Stimulated activated CD4-positive, alpha-beta T cell treated with anti-CD3 and anti-CD28 coated beads, Interleukin-1b, Interleukin-23, amount 100 ng/mL, for 4 hours (primary cell): ENCODE results near the gene BRCA1.
"Not testable (repeated sequence)": the region's sequence is repeated elsewhere in the genome, so short reads cannot be mapped to it uniquely, and the experiment has no call there.

ENCODE experiments used
- DNase-seq, 2 donors: peaks; one replicate each; pipeline ENCODE4 v3.0.0-alpha.2; 2020; ENCODE audit warnings: low read depth in 2 of 2

The BRCA1 gene

DNA sequence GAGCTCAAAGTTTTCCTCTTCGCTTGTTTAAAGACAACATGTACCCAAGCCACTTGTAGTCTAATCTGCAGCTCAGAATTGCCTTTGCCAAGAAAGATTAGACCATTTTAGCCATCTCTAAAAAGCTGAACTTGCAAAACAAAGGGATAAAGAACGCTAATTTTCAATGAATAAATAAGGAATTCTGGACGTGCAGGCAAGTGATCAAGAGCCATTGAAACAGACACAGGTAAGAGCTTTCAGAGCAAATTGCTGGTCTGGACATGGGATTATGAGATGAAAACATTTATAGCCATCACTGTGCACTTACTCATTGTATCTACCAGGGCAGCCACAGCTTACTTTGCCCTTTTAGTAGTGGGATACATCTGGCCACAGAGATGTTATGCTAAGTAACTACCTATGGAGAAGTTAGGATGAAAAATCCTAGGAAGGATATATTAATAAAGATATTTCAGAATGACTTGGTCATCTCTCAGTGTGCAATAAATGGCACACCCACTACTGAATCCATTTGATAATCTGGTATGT lies 55.7 kb downstream of the BRCA1 start:
- no peak for DNase-seq

DNA sequence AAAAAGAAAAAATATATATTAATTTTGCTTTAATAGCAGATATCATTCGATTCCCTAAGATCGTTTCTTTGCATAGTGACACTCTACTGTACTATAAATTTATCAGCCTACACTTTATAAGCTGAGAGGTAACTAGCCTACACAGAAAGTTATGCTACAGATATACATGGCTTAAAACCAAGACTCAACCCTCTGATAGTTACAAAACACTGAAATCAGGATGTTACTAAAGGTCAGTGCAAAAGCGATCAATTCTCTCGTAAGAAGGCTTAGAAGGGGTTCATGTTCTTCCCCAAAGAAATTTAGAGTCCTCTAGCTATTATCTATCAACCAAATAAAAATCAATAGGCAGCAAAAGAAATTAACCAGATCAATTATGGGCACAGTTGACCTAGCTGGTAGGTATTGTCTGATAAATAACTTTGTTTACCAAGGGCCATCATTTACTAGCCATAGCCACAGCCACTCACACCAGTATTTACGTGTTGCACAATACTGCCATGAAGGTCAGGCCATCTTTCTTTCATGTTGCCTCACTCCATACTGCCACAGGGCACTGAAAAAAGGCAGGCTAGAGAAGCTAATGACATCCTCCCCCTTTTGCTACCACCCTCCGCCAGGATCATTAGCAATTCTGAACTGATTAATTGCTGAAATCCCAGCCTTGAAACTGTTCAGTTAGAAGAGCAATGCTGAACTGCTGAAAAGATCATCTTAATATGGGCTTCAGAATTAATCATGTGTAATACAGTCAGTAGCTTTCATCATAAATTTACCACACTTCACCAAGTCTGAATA lies 56.4 kb downstream of the BRCA1 start:
- DNase-seq, result no peak

DNA sequence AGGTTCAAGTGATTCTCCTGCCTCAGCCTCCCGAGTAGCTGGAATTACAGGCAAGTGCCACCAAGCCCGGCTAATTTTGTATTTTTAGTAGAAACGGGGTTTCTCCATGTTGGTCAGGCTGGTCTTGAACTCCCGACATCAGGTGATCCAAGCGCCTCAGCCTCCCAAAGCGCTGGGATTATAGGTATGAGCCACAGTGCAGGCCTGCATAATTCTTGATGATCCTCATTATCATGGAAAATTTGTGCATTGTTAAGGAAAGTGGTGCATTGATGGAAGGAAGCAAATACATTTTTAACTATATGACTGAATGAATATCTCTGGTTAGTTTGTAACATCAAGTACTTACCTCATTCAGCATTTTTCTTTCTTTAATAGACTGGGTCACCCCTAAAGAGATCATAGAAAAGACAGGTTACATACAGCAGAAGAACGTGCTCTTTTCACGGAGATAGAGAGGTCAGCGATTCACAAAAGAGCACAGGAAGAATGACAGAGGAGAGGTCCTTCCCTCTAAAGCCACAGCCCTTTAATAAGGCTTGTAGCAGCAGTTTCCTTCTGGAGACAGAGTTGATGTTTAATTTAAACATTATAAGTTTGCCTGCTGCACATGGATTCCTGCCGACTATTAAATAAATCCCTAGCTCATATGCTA lies 62.1 kb downstream of the BRCA1 start:
- no peak for DNase-seq

DNA sequence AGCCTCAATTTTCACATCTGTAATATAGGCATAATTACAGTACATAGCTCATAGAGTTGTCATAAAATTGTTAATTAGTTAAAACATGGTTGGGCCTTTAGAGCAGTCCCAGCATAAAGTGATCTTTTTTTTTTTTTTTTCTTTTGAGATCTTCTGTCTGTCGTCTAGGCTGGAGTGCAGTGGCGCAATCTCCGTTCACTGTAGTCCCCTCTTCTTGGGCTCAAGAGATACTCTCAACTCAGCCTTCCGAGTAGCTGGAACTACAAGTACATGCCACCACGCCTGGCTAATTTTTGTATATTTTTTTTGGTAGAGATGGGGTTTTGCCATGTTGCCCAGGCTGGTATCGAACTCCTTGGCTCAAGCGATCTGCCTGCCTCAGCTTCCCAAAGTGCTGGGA lies 69.1 kb downstream of the BRCA1 start:
- no peak for DNase-seq

GRCh38 chr17:43053008-43053407 lies 72.2 kb downstream of the BRCA1 start:
- DNase-seq, result not testable (repeated sequence)

DNA sequence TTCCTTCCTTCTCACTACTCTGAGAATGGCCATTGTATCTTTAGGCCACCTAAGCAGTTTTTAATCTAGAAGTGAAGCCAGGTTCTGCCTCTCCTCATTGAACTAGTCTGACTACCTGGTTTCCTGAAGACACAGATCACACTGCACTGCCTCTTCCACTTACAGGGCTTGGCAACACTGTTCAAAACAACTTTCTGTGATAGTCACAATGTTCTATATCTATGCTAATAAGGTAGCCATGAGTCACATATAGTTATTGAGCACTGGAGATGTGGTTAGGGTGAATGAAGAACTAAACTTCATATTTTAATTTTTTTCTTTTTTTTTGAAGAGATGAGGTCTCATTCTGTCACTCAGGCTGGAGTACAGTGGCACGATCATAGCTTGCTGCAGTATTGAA lies 73.2 kb downstream of the BRCA1 start:
- DNase-seq, result no peak

- DNase-seq, result no peak
Measured at GRCh38 chr17:43044024-43044423, 81.1 kb downstream of the BRCA1 start.

DNA sequence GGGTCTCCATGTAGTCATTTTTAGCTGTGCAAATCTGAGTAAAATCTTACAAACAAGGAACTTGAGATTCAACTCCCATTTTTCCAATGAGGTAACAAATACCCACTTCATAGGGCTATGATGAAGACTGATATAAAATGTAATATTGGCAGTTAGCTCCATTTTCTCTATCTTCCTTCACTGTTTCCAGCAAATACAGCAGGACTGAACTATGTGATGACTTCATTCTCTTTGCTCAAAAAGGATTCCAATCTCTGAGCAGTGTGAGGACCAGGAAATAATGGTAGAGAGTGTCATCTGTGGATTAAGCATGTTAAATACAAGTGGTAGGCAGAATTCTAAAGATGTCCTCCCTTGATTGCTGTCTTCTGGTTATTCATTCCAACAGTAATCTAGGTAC lies 81.9 kb downstream of the BRCA1 start:
- DNase-seq, result no peak

GRCh38 chr17:43042025-43042628 lies 83.0 kb downstream of the BRCA1 start:
- no peak for DNase-seq

- DNase-seq, result no peak
Measured at GRCh38 chr17:43040655-43041054, 84.5 kb downstream of the BRCA1 start.

- DNase-seq, result no peak
Measured at GRCh38 chr17:43039646-43040045, 85.5 kb downstream of the BRCA1 start.

DNA sequence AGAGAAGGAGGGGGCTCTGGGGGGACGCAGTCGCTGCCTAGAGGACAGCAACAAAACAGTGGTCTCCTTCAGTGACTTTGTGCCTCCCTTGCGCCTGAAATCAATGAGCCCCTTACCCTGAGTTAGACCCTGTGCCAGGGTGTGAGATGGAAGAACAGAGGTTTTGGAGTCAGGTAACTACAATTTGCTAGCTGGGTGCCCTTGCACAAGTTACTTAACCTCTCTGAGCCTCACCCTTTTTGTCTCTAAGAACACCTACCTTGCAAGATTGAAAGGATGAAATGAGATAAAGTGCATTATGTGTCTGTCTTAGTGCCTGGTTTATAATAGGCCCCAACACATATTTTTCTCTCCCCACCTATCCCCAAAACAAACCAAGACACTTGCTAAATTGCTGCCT lies 90.3 kb downstream of the BRCA1 start:
- no peak for DNase-seq

DNA sequence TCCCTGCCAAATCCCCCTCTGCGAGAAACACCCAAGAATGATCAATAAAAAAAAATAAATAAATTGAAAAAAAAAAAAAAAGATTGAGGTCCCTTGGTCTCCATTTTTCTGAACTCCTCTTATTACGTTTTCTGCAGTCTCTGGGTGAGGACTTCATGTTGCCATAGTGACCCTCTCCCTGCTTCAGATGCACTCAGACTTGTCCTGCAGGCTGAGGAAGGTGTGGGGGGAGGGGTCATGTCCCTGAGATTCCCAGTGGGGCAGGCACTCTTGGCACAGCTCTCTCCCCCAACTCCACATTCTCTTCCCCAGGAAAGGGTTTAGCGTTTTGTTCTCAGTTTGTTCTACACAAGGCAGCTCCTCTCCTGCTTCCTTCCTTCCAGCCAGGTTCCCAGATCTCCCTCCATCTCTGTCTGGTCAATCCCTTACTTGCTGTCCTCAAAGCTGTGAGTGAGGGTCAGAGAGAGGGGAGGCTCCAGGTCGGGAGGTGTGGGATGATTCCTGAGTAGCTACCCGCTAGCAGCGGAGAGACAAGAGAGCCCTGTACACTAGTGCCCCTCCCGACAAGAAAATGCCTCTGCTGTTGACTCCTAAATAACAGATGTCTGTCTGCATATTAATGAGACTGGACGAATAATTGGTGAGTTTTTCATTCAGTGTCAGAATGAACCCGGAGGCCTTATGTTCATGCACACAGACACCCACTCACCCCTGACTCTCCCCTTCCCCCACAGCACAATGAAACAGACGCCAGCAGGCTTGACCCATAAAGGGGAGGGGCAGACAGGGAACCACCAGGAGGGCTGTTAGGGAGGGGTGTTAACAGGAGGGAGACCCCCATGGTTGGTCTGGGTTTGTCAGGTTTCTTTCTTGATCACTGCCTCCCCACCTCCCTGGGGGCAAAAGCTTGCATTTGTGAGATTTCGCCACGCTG lies 90.9 kb downstream of the BRCA1 start:
- DNase-seq, result no peak

GRCh38 chr17:43031666-43032065 lies 93.5 kb downstream of the BRCA1 start:
- DNase-seq, result no peak

GRCh38 chr17:43030137-43030767 lies 94.9 kb downstream of the BRCA1 start:
- DNase-seq, result no peak

DNA sequence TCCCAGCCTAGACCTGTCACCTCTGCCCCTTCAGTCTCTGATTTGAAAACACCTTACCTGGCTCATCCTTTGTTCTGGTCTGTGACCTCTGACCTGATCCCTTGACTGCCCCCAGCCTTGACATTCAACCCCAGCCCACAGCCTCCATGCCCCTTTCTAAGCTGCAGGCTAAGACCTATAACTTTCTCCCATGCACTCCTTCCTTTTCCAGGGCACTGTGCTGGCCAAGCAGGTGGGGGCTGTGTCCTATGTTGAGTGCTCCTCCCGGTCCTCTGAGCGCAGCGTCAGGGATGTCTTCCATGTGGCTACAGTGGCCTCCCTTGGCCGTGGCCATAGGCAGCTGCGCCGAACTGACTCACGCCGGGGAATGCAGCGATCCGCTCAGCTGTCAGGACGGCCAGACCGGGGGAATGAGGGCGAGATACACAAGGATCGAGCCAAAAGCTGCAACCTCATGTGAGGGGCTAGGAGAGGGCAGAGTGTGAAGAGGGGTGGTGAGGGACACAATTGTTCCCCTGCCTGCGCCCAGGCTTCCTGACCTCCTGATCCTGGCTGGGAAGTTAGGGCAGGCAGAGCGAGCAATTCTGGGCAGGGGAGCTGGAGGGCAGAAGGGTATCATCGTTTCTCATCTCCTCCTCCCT lies 96.8 kb downstream of the BRCA1 start:
- DNase-seq, result no peak

DNA sequence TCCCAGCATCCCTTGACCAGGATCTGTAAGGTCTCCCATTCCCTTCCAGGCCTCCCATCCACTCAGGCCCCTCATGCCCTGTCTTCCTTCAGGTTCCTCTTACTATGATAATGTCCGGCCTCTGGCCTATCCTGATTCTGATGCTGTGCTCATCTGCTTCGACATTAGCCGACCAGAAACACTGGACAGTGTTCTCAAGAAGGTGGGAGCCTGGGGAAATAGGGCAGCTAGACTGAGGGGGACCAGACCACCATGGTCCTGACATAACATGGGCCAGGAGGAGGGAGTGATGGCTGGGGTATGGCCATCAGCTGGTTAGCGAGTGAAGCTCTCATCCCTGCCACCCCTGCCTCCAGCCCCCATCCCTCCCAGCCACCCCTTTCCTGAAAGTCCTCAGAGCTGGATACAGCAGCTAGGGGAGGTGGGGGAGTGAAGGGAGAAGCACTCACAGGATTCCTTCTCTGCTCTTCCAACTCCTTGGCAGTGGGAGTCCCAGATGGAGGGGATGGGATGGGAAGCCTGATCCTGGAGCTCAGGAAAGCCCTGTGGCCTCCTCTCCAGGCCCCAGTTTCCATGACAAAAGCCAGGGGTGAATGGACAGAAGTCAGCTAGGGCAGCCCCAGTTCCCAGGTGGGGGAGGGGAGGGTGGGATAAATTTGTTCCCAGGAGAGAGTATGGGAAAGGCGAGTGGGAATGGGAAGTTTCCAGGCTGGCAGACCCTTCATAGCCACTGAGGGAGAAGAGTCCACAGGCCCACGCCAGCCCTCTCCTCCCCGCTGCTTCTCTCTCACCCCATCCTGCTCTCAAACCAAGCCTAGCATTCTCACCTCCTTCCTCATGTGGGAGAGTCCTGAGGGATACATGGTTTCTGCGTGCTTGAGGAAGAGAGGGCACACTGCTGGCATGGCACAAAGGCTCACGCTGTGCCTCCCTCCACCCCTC lies 97.8 kb downstream of the BRCA1 start:
- no peak for DNase-seq

DNA sequence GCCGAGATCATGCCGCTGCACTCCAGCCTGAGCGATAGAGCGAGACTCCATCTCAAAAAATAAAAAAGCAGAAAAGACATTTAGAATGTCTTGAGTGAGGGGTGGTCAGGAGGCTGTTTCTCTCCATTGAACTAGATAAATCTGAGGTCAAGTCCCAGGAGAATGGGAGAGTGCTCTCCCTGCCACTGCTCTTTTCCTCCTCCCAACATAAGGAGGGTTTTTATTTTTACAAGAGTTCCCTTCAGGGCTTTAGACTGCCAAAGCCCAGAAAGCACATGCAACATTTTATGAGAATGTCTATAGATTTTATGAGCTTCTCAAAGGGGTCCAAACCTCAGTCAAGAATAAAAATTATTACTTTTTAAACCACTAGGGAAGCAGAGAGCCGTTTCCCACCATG lies 98.6 kb downstream of the BRCA1 start:
- no peak for DNase-seq

DNA sequence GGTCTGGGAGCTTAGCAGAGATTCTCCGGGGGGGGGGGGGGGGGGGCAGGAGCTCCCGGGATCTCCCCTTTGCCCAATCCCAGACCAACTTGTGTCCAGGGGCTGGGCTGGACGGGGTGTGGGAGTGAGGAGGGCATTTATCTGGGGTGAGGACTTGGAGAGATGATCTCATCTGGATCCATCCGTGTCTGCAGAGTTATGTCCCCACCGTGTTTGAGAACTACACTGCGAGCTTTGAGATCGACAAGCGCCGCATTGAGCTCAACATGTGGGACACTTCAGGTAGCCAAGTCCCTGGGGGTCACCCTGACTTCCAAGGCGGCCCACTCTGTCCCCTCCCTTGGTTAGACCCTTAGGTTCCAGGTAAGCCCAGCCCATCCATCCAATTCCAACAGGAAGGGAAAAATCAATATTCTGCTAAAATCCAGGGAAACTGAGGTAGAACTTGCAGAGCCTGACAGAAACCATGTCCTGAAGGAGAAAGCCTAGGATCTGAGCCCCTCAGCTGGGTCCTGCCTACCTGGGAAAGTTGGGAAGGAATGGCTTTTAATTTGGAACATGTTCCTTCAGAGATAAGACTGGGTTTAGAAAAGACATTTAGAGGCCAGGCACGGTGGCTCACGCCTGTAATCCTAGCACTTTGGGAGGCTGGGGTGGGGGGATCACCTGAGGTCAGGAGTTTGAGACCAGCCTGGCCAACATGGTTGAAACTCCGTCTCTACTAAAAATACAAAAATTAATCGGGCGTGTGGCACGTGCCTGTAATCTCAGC lies 99.2 kb downstream of the BRCA1 start:
- no peak for DNase-seq
